IPS-18c (cell line): ENCODE data around the gene CBLN4.

ENCODE experiments used
- H3K4me3 ChIP-seq: 2 replicates; pipeline ENCODE4 v1.7.0; 2013; ENCODE audit warnings: low read depth, mild to moderate bottlenecking, low read length, moderate library complexity; ENCODE audit not compliant: insufficient read depth
- H3K9me3 ChIP-seq: one replicate; pipeline ENCODE4 v1.6.1; 2013; ENCODE audit warnings: mild to moderate bottlenecking, low read length, moderate library complexity; ENCODE audit not compliant: control insufficient read depth, insufficient read depth

CBLN4 gene

DNA sequence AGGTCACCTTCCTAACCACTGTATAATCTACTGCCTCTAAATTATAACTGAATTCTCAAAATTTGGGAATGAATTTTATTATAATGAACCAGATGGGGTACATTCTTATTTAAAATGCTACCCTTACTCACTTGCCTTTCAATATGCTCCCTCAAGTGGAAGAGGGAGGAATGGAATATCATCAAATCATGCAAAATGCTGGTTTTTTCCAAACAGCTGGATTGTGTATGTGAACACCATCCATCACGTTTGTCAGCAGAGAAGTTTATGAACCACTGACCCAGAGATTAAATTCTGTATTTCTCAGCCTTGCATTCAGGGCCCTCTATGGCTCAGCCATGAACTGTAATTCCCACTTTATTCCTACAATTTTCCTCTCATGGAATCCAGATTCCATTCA, 40.5 kb downstream of the CBLN4 start:
- H3K4me3 ChIP-seq: no peak overlapping the region
- H3K9me3 ChIP-seq: no peaks in the 10 kb centered on the region

DNA sequence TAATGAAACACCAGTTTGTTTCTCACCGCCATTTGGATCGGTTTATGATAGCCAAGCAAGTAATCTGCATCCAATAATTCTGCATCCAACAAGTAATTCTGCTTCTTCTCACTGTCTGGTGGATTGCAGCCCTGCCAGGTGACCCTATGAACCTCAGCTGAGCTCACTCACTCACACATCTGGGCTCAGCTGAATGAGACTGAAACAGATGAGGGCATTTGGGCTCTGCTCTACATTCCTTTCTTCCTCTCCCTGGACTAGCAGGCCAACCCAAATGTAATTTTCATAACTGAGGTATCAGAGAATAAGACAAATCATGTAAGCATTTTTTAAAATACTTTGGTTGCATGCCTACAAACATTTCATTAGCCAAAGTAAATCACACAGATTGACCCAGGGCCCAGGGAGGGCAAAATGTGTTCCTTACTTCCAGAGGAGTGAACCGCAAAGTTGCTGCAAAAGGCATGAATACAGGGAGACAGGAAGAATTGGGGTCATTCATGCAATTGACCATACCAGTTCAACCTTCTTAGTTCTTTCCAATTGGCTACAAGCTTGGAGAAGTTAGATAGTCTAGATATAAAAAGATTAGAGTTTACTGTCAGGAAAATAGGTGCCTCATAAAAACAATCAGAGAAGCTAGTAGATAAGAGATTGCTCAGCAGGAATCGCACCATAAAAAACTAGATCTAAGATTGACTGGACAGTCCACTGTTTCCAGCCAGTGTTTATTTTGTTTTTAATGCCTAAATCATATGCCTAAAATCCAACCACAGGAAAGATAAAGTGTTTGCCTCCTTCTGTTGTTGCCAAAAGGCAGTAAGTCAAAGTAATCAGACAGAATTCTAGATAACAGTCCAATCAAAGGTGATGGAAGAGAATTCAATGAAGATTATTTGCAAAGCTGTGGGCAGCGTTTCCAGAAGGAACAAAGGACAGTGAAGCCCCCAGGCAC, 43.7 kb downstream of the CBLN4 start:
- H3K4me3 ChIP-seq: no peak overlapping the region
- H3K9me3 ChIP-seq: no peaks in the 10 kb centered on the region

DNA sequence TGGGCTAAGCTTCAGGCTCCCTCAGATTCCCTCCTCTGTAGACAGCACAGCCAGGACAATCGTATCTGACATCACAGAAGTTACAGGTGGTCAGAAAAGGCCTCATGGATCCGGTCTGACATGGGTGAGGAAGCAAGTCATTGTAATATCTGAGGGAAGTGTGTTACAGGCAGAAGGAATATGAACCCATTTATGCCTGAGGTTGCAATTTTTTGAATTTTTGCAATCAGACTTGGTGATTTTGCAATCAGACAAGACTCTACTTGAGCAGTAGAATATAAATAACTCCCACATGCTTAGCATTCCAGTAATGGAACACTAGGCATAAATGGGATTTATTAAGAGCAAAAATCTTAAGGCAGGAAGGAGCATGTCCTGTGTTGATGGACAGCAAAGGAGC, 52.1 kb downstream of the CBLN4 start:
- Histone ChIP-seq H3K9me3 (no peaks in the 10 kb centered on the region), H3K4me3 (no peak overlapping the region)

DNA sequence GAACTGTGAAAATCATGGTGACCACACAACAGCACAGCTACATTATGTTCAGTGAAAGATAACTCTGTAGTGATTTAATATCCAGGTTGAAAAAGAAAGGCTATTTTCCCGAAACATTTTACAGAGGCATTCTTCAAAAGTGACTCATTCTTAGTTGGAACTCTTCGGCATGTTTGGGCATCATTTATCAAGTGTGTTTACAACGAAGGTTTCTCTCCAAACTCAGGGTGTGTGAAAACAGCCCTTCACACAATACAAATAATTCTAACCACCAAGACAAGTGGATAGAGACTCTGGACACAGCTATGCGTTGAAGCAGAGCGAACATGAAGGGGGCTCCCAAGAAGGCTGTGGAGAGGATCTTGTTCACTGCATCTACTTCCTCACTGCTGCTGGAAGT, 57.6 kb downstream of the CBLN4 start:
- no peaks in the 10 kb centered on the region for H3K9me3 ChIP-seq
- H3K4me3 ChIP-seq: no peak overlapping the region
